ENCODE measurements around the gene COL28A1.
"Not testable (repeated sequence)": the region's sequence is repeated elsewhere in the genome, so short reads cannot be mapped to it uniquely, and the experiment has no call there.

The COL28A1 gene

GRCh38 chr7:7561591-7561990 is 25.9 kb upstream of the COL28A1 start:
- not testable (repeated sequence) for DNase-seq (ENCODE audit: low read depth)

- no peak for DNase-seq (ENCODE audit: low read depth)
Observed at GRCh38 chr7:7557252-7557651, 21.6 kb upstream of the COL28A1 start.

- DNase-seq (ENCODE audit: low read depth), result no peak
Observed at GRCh38 chr7:7556852-7557251, 21.2 kb upstream of the COL28A1 start.

DNA sequence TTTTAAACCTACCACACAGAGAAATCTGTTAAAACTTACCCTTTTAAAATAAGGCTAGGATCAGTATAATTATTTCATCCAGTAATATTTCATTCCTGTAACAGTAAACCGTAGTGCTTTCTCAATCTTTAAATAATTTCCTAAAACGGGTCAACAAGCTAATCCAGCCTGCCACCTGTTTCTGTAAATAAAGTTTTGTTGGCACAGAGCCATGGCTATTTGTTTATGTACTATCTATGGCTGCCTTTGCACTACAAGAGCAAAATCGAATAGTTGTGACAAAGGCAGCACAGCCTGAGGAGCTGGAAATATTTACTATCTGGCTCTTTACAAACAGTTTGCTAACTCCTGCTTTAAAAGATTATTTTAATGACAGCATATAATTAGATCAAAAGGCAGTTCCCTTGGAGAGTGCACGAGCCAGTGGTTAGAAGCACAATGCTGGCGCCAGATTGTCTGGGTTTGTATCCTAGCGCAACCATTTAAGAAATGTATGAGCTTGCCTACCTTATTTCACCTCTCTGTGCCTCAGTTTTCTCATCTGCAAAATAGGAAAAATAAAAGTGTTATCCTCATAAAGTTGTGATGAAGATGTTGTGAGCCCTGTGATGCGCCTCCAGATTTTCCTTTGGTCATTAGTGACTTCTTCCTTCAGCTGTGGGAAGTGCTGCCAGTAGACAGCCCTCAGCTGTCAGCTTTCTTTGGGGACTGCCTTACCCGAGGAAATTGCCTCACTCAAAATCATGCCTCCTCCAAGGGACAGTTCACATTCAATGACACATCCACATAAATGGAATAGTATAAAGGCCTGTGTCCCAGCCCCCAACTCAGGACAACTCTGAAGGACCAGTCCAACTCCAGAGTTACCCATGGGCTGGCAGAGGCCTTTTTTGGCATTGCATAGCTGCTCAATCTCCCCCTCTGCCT is 19.2 kb upstream of the COL28A1 start:
- no peak for DNase-seq (ENCODE audit: low read depth)

GRCh38 chr7:7554021-7554432 is 18.4 kb upstream of the COL28A1 start:
- DNase-seq (ENCODE audit: low read depth), result no peak

- DNase-seq (ENCODE audit: low read depth), result no peak
Observed at GRCh38 chr7:7553386-7553785, 17.7 kb upstream of the COL28A1 start.

- DNase-seq (ENCODE audit: low read depth), result no peak
Observed at GRCh38 chr7:7552199-7552598, 16.5 kb upstream of the COL28A1 start.

DNA sequence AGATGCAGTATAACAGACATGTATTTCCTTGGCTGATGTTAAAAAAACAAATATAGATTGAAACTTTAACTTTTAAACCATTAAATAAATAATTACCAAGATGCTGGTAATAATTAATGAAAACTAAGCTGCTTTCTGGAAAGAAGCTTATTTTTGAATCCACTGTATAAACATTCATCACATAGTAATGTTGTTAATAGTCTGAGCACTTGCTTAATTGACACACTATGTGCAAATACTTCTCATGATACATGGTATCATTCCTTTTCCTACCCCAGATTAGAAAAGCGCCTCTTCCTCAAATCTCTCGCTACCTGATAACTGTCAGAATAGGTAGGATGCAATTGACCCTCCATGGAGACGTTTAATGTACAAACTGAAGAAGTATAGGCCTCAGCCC is 15.0 kb upstream of the COL28A1 start:
- no peak for DNase-seq (ENCODE audit: low read depth)

GRCh38 chr7:7548407-7548806 is 12.7 kb upstream of the COL28A1 start:
- no peak for DNase-seq (ENCODE audit: low read depth)

GRCh38 chr7:7542251-7542835 is 6.7 kb upstream of the COL28A1 start:
- no peak for DNase-seq (ENCODE audit: low read depth)

DNA sequence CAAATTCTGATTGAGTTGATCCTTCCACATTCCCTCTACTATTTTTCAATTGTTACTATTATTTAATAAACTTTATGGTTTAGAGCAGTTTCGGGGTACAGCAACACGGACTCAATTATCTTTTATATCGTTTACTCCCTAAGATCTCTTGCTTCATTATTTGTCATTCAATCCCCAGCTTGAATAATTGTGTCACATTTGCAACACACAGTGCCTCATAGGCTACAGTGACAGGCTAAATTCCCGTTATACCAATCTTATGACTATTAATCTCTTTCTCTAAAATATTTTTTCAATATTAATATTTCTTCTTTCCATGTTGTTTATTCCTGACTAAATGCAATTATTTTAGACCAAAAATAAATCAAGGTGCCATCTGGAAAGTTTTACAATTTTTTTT is 4.0 kb upstream of the COL28A1 start:
- no peak for DNase-seq (ENCODE audit: low read depth)

DNA sequence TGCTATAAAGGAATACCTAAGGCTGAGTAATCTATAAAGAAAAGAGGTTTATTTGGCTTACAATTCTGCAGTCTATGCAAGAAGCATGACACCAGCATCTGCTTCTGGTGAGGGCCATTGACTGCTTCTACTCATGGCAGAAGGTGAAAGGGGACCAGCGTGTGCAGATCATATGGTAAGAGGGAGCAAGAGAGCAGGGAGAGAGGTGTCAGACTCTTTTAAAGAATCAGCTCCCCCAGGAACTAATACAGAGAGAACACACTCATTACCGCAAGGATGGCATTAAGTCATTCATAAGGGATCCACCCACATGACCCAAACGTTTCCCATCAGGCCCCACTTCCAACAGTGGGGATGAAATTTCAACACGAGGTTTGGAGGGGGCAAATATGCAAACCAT is 3.5 kb upstream of the COL28A1 start:
- DNase-seq (ENCODE audit: low read depth), result no peak

GRCh38 chr7:7537711-7538110 is 2.0 kb upstream of the COL28A1 start:
- no peak for DNase-seq (ENCODE audit: low read depth)

DNA sequence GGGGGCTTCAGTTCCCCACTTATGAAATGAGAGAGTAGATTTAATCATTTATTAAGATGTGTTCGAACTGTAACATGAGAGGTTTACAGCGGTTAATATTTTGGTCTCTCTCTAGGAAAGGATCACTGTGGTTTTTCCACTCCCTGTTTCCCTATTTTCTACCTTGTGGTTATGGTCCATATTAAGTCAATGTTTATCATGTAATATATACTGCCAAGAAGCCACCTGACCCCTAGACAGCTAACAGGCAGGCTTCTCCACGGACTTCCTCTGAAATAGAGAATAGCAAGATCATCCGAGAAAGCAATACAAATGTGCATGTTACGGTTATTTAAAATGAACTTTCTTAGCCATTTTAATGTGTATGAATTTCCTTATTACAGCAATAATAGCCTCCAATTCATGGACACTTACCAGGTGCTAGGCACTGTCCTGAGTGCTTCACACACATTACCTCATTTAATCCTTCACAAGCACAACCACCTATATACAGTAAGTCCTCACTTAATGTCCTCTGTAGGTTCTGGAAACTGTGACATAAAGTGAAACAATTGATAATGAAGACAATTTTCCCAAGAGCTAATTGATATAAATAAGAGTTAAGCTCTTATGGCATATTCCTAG is 835 bp upstream of the COL28A1 start:
- DNase-seq (ENCODE audit: low read depth), result no peak

DNA sequence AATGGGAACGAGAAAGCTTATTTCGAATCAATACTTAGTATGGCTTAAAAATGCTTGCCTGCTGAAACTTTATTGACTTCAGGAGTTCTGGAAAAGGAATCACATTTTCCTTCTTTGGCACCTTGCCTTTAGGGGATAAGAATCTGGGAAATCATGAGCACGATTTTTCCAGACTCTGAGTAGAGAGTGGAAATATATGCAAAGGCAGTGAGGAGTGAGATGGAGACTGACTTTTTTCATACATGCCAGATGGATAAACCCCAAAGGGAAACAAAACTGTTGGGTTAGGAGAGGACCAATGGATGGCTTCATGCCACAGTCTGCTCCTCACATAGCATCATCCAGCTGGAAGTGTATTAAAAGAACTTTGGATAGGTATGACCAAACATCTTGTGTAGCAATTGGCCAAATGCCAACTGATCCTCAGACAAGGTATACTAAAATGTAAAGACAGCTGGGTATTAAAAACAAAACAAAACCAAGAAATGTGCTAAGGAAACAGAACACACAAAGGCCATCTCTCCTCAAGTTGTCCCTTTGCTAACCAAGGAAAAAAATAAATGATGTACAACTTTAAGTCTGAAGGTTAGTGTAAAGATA is 1.7 kb downstream of the COL28A1 start:
- no peak for DNase-seq (ENCODE audit: low read depth)

DNA sequence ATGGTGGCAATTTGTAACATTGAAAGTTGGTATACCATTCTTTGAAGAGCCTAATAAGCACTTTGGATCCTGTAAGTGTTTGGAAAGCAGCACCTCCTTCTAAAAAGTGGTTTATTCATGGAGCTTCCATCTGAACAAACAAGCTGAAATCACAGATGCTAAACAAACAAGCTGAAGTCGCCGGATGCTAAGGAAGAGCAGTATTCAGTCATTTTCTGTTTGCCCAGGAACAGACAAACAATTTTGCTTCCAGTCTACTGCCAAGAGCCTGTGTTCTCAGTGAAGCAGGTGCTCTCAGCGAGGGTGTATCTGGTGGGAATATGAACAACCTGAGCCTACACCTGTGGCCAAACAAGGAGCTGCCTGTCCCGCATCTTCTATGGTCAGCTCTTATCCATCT is 6.3 kb downstream of the COL28A1 start:
- DNase-seq (ENCODE audit: low read depth), result no peak

- no peak for DNase-seq (ENCODE audit: low read depth)
Observed at GRCh38 chr7:7527047-7527446, 8.6 kb downstream of the COL28A1 start.

DNA sequence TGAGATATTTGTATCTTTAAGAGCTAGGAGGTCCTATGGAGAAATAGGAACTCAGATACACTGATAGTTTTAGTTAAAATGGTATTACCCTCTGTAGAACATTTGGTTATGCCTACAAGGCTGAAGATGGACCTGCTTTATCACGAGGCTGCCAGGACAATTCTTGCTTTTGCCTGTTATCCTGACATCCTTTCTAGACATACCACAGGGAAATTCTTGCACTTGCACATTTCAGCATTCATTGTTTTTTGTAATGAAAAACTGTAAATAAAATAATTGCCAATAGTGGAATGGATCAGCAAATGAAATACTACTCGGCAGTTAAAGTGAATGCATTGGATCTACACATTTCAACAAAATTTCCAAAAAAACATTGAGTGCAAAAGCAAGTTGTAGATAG is 9.7 kb downstream of the COL28A1 start:
- DNase-seq (ENCODE audit: low read depth), result no peak

GRCh38 chr7:7524121-7524520 is 11.6 kb downstream of the COL28A1 start:
- DNase-seq (ENCODE audit: low read depth), result no peak

DNA sequence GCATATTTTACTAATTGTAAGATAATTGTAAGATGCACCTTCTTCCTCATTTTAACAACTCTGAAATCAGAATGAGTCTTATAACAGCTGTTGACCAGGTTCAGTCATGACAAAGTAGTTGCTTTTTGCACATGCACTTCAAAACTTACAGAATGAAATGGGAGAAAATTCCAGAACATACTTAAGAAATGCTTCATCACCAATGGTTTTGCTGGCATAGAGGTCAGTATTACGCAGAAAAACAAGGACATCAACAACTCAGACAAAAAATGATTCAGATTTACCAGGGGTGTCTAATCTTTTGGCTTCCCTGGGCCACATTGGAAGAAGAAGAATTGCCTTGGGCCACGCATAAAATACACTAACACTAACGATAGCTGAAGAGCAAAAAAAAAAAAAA is 13.3 kb downstream of the COL28A1 start:
- DNase-seq (ENCODE audit: low read depth), result no peak

DNA sequence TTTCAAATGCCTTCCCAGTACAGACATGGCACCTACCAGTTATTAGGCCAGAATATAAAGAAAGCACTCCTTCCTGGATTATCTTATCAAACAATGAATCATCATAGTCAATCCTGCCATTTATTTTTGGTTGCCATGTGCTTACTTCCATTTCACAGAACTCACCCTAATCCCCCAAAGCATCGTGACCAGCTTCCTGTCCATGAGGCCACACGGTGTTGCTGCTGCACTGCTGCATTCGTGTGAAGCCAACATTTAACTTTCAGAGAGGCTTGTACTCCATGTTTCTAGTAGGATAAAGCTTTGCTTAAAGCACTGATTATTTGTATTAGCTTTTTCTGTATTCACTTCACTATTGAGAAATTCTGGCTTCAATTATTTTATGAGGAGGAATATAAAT is 14.4 kb downstream of the COL28A1 start:
- DNase-seq (ENCODE audit: low read depth), result no peak

DNA sequence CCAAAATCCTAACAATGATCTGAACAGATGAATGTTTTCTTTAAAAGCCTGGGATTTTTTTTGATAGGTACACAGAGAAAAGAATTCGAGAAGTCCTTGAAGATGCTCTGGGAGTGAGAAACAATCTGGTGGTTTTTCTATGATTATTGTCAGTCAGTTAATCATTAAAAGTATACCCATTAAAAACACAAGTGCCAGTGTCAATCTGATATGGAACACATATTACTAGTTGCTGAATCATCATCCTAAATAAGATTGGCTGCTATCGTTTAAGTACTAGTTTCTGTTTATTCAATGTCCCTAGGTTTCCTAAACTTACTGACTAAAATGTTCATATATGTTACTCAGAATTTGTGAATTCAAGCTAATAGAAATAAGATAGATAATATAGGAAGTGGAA is 16.1 kb downstream of the COL28A1 start:
- DNase-seq (ENCODE audit: low read depth), result no peak

GRCh38 chr7:7519056-7519455 is 16.6 kb downstream of the COL28A1 start:
- DNase-seq (ENCODE audit: low read depth), result no peak
